ENCODE results near the gene DENND1A.

The DENND1A gene

DNA sequence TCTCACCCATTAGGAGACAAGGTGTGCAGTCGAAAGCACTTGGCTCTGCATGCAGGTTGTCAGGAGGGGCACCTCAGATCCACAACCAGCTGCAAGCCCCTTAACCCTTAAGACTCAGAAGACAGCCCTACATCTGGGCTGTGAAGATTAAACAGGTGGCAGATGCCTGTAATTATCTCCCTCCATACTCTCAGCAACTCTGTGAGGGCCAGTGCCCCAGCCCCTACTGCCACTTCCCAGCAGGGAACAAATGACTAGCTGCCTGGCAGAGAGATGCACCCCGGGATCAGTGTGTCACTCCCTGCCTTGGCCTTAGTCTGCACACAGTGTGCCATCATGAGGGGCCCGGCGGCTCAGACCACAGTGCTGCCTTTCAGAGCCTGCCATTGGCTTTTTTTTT lies 532.0 kb downstream of the DENND1A start:
- DNase-seq: no peak

GRCh38 chr9:123395689-123396511 lies 534.0 kb downstream of the DENND1A start:
- DNase-seq: no peak

DNA sequence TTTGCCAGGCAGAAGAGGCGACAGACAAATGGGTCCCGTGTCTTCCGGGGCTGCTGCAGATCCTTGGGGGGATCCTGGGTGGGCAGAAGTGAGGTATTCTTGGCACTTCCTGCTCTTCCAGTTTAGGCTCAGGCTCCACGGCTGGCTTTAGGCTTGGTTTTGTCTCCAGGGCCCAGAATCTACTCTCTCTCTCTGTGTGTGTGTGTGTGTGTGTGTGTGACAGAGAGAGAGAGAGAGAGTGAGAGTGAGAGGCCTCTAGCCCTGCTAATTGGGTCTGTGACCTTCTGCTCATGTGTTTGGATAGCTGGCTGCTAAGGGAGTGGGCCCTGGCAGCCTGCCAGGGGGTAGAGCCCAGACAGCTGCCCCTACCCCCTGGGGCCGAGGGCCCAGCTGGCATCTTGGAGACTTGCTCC lies 534.6 kb downstream of the DENND1A start:
- no peak for DNase-seq

DNA sequence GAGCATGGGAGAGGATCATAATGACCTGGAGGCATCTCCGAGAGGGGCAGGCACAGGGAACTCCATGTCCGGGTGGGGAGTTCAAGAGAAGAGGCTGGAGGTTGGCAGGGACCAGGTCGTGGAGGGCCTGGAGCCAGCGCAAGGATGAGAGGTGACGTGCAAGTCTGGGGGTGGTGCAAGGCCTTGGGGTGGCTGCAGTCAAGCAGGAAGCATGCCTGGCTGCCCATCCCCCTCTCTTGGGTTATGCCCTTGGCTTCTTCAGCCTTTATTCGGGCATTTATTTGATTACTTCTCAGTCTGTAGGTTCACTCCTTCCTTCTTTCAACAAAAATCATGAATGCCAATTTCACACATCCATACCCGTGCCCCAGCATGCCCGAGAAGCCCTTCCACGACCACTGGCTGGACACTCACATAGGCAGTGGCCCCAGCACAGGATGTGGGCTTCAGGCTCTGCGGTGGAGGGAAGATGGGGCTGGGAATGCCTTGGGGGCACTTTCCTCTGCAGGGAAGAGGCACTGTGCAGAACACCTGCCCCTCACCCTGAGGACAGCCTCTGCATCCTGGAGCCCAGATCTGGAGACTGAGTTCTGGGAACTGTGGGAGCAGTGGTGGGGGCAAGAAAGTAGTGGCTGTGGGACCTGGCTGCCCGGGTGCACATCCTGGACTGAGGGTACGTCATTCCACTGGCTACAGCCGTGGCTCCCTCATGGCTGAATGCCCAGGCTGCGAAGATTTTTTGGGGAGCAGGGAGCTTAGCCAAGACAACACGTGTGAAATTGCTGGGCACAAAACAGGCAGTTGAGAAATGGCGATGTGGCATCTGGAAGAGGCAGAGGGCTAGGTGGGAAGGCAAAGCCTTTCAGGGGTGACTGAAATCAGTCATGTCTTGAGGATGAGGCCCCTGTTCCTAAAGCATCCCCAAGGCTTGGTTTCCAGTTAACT lies 535.4 kb downstream of the DENND1A start:
- DNase-seq: no peak

- no peak for DNase-seq
These were observed 537.1 kb downstream of the DENND1A start for GRCh38 chr9:123392802-123393201.

DNA sequence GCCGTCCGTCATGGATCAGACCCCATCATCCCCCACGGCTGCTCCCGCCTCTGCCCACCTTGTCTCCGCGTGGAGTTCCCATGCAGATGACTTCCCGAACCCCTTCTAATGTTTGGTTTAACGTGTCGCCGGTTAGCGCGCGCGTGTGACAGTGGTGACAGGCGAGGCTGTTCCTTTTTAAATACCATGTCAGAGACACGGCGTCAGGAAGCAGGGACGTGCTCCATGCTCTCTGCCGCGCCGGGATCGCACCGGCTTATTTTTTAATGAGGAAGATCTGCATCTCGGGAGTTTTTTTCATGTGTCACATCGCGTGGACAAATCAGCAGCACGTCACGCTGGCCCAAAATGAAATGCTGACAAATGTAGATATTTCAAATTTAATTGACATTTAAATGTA lies 538.0 kb downstream of the DENND1A start:
- DNase-seq: no peak

GRCh38 chr9:123391233-123391632 lies 538.7 kb downstream of the DENND1A start:
- DNase-seq: no peak

GRCh38 chr9:123390337-123391135 lies 539.4 kb downstream of the DENND1A start:
- DNase-seq: no peak

DNA sequence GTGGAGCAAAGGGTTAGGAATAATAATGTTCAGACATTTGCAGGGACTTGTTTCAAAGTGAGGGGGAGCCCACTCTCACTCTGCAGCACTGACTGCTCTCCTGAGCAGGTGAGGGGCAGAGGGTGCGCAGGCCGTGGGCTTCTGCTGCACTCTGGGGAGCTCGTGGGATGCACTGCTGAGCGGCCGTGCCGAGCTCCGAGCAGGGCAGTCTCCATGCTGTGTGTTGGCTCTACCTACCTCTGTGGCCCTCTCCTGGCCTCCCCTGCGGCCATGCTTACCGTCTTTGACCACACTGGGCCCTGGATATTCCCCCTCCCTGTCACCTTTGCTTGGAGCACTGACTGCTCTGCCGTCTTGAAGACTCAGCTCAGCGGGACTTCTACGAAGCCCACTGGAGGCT lies 540.2 kb downstream of the DENND1A start:
- no peak for DNase-seq

DNA sequence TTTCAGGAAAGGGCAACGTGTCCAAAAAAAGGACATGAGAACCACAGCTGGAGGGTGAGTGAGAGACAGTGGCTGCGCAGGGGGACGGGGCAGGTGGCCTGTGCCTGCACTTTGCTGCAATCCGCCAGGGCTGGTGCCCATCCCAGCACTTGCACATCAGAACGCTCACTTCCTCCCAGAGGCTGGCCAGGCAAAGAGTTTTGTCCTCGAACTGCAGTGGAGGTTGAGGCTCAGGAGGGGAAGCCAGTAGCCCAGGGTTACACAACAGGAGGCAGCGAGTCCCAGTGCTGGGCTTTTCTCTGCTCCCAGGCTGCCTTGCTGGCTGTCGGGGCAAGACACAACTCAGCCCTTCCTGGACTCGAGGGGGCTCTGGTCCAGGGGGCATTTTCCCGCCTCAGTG lies 540.9 kb downstream of the DENND1A start:
- DNase-seq: no peak

DNA sequence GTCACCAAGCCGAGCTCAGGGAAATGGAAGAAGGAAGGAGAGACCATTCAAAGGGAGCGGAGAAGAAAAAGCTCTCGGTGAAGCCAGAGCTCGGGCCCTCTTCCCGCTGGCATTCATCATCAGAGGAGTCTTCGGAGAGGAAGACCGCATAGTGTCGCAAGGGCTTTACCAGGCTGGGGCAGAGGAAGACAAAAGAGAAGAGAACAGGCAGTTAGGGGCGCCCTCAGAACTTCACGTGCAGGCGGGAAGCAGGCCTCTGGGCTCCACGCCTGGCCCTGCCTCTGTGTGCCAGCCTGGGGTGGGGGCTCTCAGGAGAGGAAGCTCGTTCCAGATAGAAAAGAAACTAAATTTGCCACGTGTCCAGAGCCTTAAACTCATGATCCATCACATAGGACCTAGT lies 542.2 kb downstream of the DENND1A start:
- no peak for DNase-seq

GRCh38 chr9:123383512-123384170 lies 546.3 kb downstream of the DENND1A start:
- no peak for DNase-seq

GRCh38 chr9:123382653-123383511 lies 547.0 kb downstream of the DENND1A start:
- DNase-seq: no peak

DNA sequence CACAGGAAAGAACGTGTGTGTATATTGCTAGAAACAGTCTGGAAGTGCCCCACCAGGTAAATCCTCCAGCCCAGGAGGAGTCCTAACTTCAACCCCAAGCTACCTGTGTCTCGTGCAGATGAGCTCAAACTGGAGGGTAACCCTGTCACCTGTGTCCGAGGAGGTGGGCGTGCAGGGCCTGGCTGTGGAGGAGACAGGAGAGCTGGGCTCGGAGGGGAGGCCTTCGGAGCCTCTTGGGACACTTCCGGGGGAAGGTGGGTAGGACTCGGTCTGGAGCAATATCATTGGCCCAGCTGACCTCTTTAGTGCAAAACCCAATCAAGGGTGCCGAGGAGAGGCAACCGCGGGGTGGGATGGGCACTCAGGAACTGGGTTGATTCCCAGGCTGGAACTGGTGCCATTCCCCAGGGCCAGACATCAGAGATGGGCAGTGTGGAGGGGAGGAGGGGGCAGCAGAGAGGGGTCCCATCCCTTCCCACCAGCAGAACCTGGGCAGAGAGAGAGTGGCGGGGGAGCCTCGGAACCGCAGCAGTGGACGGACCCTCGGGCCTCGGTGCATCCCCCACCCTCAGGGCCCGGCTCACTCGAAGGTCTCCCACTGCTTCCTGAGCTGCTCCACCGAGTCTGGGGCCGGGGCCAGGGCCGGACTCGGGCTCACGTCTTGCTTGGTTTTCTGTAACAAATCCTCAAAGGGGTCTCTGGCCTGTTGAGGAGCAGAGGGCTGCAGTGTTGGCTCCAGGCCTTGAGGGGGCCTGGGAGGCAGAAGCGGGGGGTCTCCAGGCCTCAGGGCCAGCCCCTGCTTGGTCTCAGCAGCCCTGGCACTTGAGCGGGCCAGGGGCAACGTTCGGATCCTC lies 548.8 kb downstream of the DENND1A start:
- DNase-seq: no peak

DNA sequence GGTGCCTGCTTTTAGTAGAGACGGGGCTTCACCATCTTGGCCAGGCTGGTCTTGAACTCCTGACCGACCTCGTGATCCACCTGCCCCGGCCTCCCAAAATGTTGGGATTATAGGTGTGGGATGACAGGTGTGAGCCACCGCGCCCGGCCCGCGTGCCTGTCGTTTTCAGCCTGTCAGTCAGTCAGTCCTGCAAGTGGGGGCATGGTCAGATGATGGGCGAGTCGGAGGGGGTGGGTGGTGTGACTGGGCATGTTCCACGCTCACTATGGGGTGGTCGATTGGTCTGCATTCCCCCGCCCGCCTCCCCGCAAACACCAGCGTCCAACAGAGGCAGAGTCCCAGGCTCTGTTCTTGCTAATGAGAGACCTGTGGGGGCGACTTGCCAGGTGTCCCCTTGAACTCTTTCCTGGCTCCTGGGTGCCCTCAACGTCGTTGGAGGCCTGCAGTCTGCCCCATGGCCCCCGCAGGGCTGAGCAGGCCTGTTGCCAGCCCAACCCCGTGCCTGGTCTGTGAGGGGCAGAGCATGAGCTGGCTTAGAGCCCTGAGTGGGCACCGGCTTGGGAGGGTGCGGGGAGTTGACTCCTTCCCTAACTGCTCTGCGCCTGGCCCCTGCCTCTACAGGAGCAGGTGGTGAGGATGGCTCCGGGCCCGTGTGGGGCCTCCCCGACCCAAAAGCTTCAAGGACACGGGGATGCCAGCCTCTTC lies 550.8 kb downstream of the DENND1A start:
- DNase-seq: no peak

DNA sequence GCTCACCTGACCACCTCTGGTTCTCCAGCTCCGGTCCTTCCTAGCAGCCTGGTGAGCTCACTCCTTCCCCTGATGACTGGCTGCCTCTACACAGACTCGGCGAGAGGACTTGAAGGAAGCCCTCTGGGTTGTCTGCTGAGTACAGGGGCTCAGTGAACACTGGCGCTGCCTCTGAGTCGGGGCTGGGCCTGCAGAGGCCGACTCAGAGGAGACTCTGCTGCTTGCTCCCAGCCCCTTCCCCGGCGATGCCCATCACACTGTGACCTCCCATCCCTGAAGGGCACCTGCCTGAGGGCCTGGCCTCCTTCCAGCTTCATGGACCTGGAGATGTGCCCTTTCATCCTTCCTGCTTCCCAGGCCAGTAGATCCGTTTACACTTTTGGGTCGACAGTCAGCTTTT lies 551.9 kb downstream of the DENND1A start:
- no peak for DNase-seq

DNA sequence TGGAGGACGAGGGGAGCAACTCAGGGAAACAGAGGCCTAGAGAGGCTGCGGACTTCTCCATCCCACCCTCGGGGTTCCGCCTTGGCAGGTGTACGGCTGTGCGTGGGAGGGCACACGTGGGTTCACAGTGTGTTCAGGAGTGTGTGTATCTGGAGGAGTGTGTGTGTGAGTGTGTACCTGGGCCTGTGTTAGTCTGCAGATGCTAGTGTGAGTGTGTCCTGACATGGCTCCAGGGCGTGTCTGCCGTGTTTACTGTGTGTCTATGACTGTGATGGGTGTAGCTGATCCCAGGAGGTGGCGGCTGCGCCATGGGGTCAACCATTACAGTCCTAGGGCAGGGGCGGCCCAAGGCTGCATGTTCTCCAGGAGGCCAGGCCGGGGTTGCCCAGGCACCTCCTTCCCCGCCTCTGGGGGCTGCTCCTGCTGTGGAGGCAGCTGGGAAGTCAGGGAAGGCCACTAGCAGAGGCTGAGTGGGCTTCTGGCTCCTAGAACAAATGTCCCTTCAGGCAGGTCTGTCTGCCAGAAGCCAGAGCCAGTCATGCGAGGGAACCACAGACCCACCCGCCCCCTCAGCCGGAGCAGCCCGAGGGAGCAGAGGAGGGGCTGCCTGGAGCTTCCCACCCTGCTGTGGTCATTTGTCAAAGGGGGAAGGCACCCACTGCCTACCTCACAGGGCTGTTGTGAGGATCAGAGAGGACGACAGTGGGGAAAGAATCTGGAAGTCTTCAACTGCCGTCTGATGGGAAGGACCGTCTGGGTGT lies 552.5 kb downstream of the DENND1A start:
- DNase-seq: no peak

DNA sequence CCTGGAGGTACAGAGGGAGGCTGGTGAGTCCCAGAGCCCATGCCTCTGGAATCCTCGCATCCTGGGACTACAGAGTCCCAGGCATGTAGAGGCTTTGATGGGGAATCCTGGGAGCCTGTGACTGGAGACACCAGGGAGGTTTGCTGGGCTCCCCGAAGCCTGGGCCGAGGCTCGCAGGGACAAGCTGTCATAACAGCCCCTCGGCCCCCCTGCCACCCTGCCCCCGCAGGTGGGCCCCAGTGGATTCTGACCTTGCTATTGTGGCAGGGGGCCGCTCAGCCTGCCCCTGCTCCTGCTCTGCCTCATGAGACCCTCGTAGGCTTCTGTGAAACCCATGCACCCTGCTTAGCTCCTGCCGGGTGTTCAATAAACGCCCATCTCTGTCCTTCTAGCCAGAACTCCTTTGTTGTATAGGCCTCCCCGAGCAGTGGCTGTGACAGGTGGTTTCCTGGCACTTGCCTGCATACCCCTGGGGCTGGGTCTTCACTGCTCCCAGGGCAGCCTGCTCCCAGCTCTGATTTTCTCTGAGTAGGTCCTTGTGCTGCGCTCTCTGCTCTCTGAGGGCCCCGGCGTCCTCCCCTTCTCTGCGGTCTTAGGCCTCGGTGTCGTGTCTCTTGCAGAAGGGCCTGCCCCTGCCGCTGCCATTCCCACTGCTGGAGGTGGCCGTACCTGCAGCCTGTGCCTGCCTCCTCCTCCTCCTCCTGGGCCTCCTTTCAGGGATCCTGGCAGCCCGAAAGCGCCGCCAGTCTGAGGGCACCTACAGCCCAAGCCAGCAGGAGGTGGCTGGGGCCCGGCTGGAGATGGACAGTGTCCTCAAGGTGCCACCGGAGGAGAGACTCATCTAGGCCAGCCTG lies 553.5 kb downstream of the DENND1A start:
- DNase-seq: no peak

Measured in CD4-positive, alpha-beta T cell treated with Interleukin-12 subunit alpha and Interleukin-12 subunit beta, for 1 hour (primary cell).